ENCODE measurements around the gene EPN1.

DNA sequence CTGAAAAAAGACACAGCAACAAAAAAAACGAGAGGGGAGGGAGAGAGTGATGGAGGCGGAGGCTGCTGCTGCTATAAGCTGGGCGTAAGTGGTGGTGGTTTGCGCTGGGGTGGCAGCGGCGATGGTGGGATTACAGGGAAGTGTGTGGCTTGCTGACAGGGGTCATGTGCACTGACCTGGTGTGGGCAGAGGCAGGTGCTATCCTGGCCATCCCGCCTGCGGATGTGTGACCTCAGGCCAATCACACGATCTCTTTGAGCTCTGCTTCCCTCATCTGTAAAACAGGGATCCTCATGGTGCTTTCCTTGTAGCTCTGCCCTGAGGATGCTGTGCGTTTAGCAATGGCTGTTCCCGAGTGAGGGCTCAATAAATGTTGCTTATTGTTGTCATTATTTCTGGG, 37.5 kb upstream of the EPN1 start:
- TF ChIP-seq CHD2 (IDR thresholded peaks at IDR 0.05; ENCODE audit: low read depth, low read length), result no peak
- TF ChIP-seq FOXJ3 (CRISPR knock-in tag; IDR thresholded peaks at IDR 0.05; ENCODE audit: borderline replicate concordance), result no peak
- TF ChIP-seq ZNF652 (CRISPR knock-in tag; IDR thresholded peaks at IDR 0.05; ENCODE audit: borderline replicate concordance, low read depth), result no peak
- TF ChIP-seq, protein P1, sequence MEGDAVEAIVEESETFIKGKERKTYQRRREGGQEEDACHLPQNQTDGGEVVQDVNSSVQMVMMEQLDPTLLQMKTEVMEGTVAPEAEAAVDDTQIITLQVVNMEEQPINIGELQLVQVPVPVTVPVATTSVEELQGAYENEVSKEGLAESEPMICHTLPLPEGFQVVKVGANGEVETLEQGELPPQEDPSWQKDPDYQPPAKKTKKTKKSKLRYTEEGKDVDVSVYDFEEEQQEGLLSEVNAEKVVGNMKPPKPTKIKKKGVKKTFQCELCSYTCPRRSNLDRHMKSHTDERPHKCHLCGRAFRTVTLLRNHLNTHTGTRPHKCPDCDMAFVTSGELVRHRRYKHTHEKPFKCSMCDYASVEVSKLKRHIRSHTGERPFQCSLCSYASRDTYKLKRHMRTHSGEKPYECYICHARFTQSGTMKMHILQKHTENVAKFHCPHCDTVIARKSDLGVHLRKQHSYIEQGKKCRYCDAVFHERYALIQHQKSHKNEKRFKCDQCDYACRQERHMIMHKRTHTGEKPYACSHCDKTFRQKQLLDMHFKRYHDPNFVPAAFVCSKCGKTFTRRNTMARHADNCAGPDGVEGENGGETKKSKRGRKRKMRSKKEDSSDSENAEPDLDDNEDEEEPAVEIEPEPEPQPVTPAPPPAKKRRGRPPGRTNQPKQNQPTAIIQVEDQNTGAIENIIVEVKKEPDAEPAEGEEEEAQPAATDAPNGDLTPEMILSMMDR (CRISPR knock-in tag; IDR thresholded peaks at IDR 0.05), result no peak
- TF ChIP-seq, protein P2, sequence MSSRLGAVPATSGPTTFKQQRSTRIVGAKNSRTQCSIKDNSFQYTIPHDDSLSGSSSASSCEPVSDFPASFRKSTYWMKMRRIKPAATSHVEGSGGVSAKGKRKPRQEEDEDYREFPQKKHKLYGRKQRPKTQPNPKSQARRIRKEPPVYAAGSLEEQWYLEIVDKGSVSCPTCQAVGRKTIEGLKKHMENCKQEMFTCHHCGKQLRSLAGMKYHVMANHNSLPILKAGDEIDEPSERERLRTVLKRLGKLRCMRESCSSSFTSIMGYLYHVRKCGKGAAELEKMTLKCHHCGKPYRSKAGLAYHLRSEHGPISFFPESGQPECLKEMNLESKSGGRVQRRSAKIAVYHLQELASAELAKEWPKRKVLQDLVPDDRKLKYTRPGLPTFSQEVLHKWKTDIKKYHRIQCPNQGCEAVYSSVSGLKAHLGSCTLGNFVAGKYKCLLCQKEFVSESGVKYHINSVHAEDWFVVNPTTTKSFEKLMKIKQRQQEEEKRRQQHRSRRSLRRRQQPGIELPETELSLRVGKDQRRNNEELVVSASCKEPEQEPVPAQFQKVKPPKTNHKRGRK (CRISPR knock-in tag; IDR thresholded peaks at IDR 0.05), result no peak
- no peak for TF ChIP-seq SMC3 (IDR thresholded peaks at IDR 0.05; ENCODE audit: low read length)
- no peak for TF ChIP-seq CREB1 (IDR thresholded peaks at IDR 0.05)
- no peak for TF ChIP-seq CREB1 (CRISPR knock-in tag; IDR thresholded peaks at IDR 0.05)
- no peak for TF ChIP-seq PAX8 (CRISPR knock-in tag; IDR thresholded peaks at IDR 0.05; ENCODE audit: borderline replicate concordance)
- TF ChIP-seq, protein P3, sequence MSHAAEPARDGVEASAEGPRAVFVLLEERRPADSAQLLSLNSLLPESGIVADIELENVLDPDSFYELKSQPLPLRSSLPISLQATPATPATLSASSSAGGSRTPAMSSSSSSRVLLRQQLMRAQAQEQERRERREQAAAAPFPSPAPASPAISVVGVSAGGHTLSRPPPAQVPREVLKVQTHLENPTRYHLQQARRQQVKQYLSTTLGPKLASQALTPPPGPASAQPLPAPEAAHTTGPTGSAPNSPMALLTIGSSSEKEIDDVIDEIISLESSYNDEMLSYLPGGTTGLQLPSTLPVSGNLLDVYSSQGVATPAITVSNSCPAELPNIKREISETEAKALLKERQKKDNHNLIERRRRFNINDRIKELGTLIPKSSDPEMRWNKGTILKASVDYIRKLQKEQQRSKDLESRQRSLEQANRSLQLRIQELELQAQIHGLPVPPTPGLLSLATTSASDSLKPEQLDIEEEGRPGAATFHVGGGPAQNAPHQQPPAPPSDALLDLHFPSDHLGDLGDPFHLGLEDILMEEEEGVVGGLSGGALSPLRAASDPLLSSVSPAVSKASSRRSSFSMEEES (CRISPR knock-in tag; IDR thresholded peaks at IDR 0.05), result no peak
- TF ChIP-seq, protein P4, sequence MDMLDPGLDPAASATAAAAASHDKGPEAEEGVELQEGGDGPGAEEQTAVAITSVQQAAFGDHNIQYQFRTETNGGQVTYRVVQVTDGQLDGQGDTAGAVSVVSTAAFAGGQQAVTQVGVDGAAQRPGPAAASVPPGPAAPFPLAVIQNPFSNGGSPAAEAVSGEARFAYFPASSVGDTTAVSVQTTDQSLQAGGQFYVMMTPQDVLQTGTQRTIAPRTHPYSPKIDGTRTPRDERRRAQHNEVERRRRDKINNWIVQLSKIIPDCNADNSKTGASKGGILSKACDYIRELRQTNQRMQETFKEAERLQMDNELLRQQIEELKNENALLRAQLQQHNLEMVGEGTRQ (IDR thresholded peaks at IDR 0.05; ENCODE audit: low read depth, low read length), result no peak
- TF ChIP-seq, protein P4 (CRISPR knock-in tag; IDR thresholded peaks at IDR 0.05; ENCODE audit: borderline replicate concordance), result no peak
- TF ChIP-seq ATM (IDR thresholded peaks at IDR 0.05; ENCODE audit: borderline replicate concordance), result no peak
- no peak for TF ChIP-seq KDM5A (IDR thresholded peaks at IDR 0.05; ENCODE audit: borderline replicate concordance, low read length)
- no peak for TF ChIP-seq KDM4B (CRISPR knock-in tag; IDR thresholded peaks at IDR 0.05)
